PFSK-1 (cell line): ENCODE measurements around the gene OGFR.

Source experiments
- POLR2AphosphoS5 ChIP-seq: IDR thresholded peaks from 2 replicates; pipeline ENCODE4 v1.6.1; 2012; ENCODE audit warnings: low read depth, mild to moderate bottlenecking, control low read depth, low read length, moderate library complexity
- SIN3A ChIP-seq: IDR thresholded peaks from 2 replicates; pipeline ENCODE4 v1.6.1; 2012; ENCODE audit warnings: mild to moderate bottlenecking, low read length, moderate library complexity, borderline replicate concordance; ENCODE audit not compliant: insufficient read depth
- TAF1 ChIP-seq: IDR thresholded peaks from 2 replicates; pipeline ENCODE4 v1.6.1; 2012; ENCODE audit warnings: low read length, control low read depth, borderline replicate concordance; ENCODE audit not compliant: insufficient read depth

- no peak for TF ChIP-seq POLR2AphosphoS5
- no peak for TF ChIP-seq SIN3A
- TF ChIP-seq TAF1: no peak
Observed at GRCh38 chr20:62807444-62808210, 3.0 kb downstream of the OGFR start.
